Urinary bladder (tissue), 4 donors: Measurements from ENCODE around the gene ZNF888. TPM values are rescaled to one million over a fixed set of nuclear protein-coding genes. Genes with fewer than 3 reads are reported as not detected.
"Not testable (repeated sequence)": the region's sequence is repeated elsewhere in the genome, so short reads cannot be mapped to it uniquely, and the experiment has no call there.

Experiments used
- DNase-seq: peaks from one replicate; pipeline ENCODE4 v3.0.0-alpha.2; 2015; ENCODE audit errors: extremely low spot score
- H3K27ac ChIP-seq: one replicate; pipeline ENCODE4 v1.5.1; 2013; ENCODE audit warnings: low read depth, mild to moderate bottlenecking, moderate library complexity
- H3K36me3 ChIP-seq: one replicate; pipeline ENCODE4 v1.6.1; 2013; ENCODE audit warnings: mild to moderate bottlenecking, moderate library complexity; ENCODE audit not compliant: insufficient read depth
- H3K4me1 ChIP-seq: one replicate; pipeline ENCODE4 v1.6.1; 2013; ENCODE audit warnings: mild to moderate bottlenecking, moderate library complexity; ENCODE audit not compliant: insufficient read depth
- H3K4me3 ChIP-seq: one replicate; pipeline ENCODE4 v1.5.1; 2013; ENCODE audit warnings: low read depth, low read length
- WGBS: extraction: QIAGEN DNeasy Blood & Tissue Kit; methylation state at CpG from one replicate; pipeline ENCODE4 v1.1.7; 2013; 5-methylcytosine and 5-hydroxymethylcytosine counted together
- polyA plus RNA-seq: library from polyadenylated mRNA; stranded (reverse); fragments of 200-250 nt; gene quantifications from one replicate; pipeline ENCODE4 v1.2.3, GENCODE V29; 2013
- small RNA-seq: library from RNA; depleted of rRNA; stranded (forward); fragments of <200 nt; gene quantifications from one replicate; pipeline ENCODE3, GENCODE V24; 2014
- total RNA-seq: library from RNA; depleted of rRNA; stranded (reverse); fragments of >200 nt; gene quantifications from one replicate; pipeline ENCODE4 v1.2.3, GENCODE V29; 2014
- donor health status: healthy with polysubstance abuse.
- donor health status: healthy.

The ZNF888 gene
- total and polyA plus RNA-seq, 2 donors = 4.2 to 21.3 TPM

DNA sequence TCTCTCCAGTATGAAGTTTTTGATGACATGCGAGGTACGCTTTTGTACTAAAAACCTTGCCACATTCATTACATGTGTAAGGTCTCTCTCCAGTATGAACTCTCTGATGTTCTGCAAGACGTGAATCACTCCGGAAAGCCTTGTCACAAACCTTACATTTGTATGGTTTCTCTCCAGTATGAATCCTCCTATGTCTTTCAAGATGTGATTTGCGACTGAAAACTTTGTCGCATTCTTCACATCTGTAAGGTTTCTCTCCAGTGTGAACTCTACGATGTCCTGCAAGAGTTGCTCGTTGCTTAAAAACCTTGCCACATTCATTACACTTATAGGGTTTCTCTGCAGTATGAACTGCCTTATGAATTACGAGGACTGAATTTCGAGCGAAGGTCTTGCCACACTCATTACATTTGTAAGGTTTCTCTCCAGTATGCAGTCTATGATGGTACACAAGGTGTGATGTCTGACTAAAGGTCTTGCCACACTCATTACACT, 42.3 kb downstream of the ZNF888 start:
- Histone ChIP-seq H3K27ac (no peak overlapping the region), H3K4me3 (no peak overlapping the region), H3K4me1 (no peaks in the 10 kb centered on the region), H3K36me3 (peaks cover 11% of the 10 kb centered on the region)
- WGBS = 88% methylated on average over 11 of the region's 11 CpGs
- no peak for DNase-seq

- not testable (repeated sequence) for DNase-seq, H3K4me3 ChIP-seq, H3K36me3 ChIP-seq, H3K27ac ChIP-seq, H3K4me1 ChIP-seq
- 63% methylated on average over 6 of the region's 6 CpGs for WGBS
Observed at GRCh38 chr19:52872996-52873395, 50.2 kb downstream of the ZNF888 start.

GRCh38 chr19:52871466-52871865, 51.8 kb downstream of the ZNF888 start:
- no peaks in the 10 kb centered on the region for H3K36me3 ChIP-seq
- H3K27ac ChIP-seq = no peak overlapping the region
- DNase-seq = no peak
- H3K4me3 ChIP-seq = no peak overlapping the region
- H3K4me1 ChIP-seq = no peaks in the 10 kb centered on the region
- WGBS = 93% methylated on average over 3 of the region's 3 CpGs

- H3K4me1 ChIP-seq, H3K4me3 ChIP-seq, H3K27ac ChIP-seq, H3K36me3 ChIP-seq, DNase-seq: not testable (repeated sequence)
- WGBS = 80% methylated on average over 11 of the region's 11 CpGs
Observed at GRCh38 chr19:52868031-52868430, 55.2 kb downstream of the ZNF888 start.

- WGBS = 2% methylated on average over 40 of the region's 43 CpGs
- not testable (repeated sequence) for H3K4me1 ChIP-seq, H3K36me3 ChIP-seq, H3K27ac ChIP-seq
- H3K4me3 ChIP-seq = peak within 1 kb of the TSS; percentile 58
- peak; percentile 23 for DNase-seq
Observed at GRCh38 chr19:52857378-52858191, 65.6 kb downstream of the ZNF888 start, which contains the start of gene ZNF468. Gene ZNF468 (minus strand): TSS chr19:52857619. CDS start chr19:52854272, 3,347 bp downstream.

- not testable (repeated sequence) for H3K4me1 ChIP-seq, H3K36me3 ChIP-seq, DNase-seq, H3K27ac ChIP-seq
- under 1% methylated on average over 22 of the region's 31 CpGs for WGBS
- H3K4me3 ChIP-seq = peak overlapping the region; percentile 58
Observed at GRCh38 chr19:52856540-52857377, 66.5 kb downstream of the ZNF888 start.

Small RNA genes lying within 50 kb of the gene (small RNA-seq; reads per million reads assigned to genes)
- gene ZNF320 = 0.18 reads per million

Other genes starting within 250 kb of the ZNF888 start
- 22.3 TPM for gene ZNF611, start 188.4 kb downstream of the ZNF888 start, total RNA-seq
- gene ZNF611, start 188.4 kb downstream of the ZNF888 start, polyA plus RNA-seq = 6.6 TPM
- gene ZNF600, start 136.6 kb downstream of the ZNF888 start, total RNA-seq = 9.1 TPM
- 4.1 TPM for gene ZNF600, start 136.6 kb downstream of the ZNF888 start, polyA plus RNA-seq
- gene ZNF28, start 101.8 kb downstream of the ZNF888 start, total RNA-seq = 33.5 TPM
- gene ZNF28, start 101.8 kb downstream of the ZNF888 start, polyA plus RNA-seq = 7.6 TPM
- gene ZNF468, start 65.8 kb downstream of the ZNF888 start, total RNA-seq = 39.5 TPM
- 11.2 TPM for gene ZNF468, start 65.8 kb downstream of the ZNF888 start, polyA plus RNA-seq
- 22.9 TPM for gene ZNF320, start 25.8 kb downstream of the ZNF888 start, total RNA-seq
- 9.7 TPM for gene ZNF320, start 25.8 kb downstream of the ZNF888 start, polyA plus RNA-seq
- gene ZNF816, start 39.5 kb upstream of the ZNF888 start, total RNA-seq = 27.4 TPM
- gene ZNF816, start 39.5 kb upstream of the ZNF888 start, polyA plus RNA-seq = 5.9 TPM
- gene ERVV-1, start 90.5 kb upstream of the ZNF888 start, total RNA-seq = not detected
- 0.05 TPM for gene ERVV-1, start 90.5 kb upstream of the ZNF888 start, polyA plus RNA-seq
- not detected for gene ERVV-2, start 121.3 kb upstream of the ZNF888 start, total RNA-seq
- not detected for gene ERVV-2, start 121.3 kb upstream of the ZNF888 start, polyA plus RNA-seq
- 60.1 TPM for gene ZNF160, start 180.0 kb upstream of the ZNF888 start, total RNA-seq
- gene ZNF160, start 180.0 kb upstream of the ZNF888 start, polyA plus RNA-seq = 28.0 TPM
- 21.9 TPM for gene ZNF415, start 209.5 kb upstream of the ZNF888 start, total RNA-seq
- 13.3 TPM for gene ZNF415, start 209.5 kb upstream of the ZNF888 start, polyA plus RNA-seq
- 28.2 TPM for gene ZNF347, start 235.6 kb upstream of the ZNF888 start, total RNA-seq
- gene ZNF347, start 235.6 kb upstream of the ZNF888 start, polyA plus RNA-seq = 4.8 TPM